ENCODE data around the gene SCAPER.

DNA sequence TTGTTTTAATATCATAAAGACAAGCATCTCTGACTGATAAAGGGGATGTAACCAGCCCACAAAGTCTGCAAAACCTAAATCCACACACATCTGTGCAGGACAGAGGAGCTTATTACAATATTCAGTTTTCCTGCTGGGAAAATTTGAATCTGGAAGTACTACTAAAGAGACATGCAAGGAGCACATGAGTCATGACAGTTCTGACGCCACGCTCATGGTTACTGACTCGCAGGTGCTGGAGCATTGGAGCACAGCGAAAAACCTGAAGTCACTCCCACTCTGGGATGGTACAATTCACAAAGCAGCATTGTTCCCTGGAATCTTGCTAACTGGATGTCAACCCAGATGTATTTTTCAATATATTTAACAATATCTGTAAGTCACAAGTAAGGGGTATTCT lies 576.2 kb downstream of the SCAPER start:
- TF ChIP-seq, protein P1, sequence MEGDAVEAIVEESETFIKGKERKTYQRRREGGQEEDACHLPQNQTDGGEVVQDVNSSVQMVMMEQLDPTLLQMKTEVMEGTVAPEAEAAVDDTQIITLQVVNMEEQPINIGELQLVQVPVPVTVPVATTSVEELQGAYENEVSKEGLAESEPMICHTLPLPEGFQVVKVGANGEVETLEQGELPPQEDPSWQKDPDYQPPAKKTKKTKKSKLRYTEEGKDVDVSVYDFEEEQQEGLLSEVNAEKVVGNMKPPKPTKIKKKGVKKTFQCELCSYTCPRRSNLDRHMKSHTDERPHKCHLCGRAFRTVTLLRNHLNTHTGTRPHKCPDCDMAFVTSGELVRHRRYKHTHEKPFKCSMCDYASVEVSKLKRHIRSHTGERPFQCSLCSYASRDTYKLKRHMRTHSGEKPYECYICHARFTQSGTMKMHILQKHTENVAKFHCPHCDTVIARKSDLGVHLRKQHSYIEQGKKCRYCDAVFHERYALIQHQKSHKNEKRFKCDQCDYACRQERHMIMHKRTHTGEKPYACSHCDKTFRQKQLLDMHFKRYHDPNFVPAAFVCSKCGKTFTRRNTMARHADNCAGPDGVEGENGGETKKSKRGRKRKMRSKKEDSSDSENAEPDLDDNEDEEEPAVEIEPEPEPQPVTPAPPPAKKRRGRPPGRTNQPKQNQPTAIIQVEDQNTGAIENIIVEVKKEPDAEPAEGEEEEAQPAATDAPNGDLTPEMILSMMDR (conservative IDR thresholded peaks at IDR 0.05; ENCODE audit: low read depth, low read length): no peak
- no peak for TF ChIP-seq EZH2 (IDR thresholded peaks at IDR 0.05; ENCODE audit: borderline replicate concordance, low read depth, low read length, poor library complexity, severe bottlenecking)
